ENCODE data around the gene PLCB4. TPM values are rescaled to one million over a fixed set of nuclear protein-coding genes. Genes with fewer than 3 reads are reported as not detected.

PLCB4 gene
- total RNA-seq, 2 donors from 2014 or later = 15.3 to 24.1 TPM

DNA sequence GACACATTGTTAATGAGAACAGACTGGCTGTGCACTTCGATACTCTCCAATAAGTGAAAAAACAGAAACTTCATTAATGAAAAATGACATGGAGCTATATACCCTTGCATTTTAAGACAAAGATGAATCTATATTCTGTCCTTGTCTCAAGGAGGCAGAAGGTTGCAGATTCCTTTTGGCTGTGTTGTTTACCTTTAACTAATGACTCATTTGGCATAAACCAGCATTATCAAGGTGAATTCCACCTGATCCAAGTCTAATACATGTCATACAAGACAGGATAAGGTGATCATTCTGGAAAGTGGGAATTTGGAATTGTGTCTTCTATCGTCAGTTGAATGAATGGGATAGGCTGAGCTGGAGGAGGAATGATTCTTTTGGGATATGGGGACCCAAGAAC lies 192.9 kb downstream of the PLCB4 start:
- DNase-seq (ENCODE audit: low spot score) = no peak
- Histone ChIP-seq H3K4me3 (no peak overlapping the region), H3K27me3 (replicated peaks; ENCODE audit: insufficient read depth) (no peaks in the 10 kb centered on the region), H3K9me3 (no peaks in the 10 kb centered on the region), H3K36me3 (no peaks in the 10 kb centered on the region), H3K27ac (no peak overlapping the region), H3K4me1 (ENCODE audit: control insufficient read depth in 1 of 2, low read depth in 2 of 2) (peaks cover 6 to 9% of the 10 kb centered on the region in 2 donors)
- ATAC-seq (ENCODE audit: insufficient number of reproducible peaks, low FRiP score, low read depth) = no peak
- TF ChIP-seq, protein P1, sequence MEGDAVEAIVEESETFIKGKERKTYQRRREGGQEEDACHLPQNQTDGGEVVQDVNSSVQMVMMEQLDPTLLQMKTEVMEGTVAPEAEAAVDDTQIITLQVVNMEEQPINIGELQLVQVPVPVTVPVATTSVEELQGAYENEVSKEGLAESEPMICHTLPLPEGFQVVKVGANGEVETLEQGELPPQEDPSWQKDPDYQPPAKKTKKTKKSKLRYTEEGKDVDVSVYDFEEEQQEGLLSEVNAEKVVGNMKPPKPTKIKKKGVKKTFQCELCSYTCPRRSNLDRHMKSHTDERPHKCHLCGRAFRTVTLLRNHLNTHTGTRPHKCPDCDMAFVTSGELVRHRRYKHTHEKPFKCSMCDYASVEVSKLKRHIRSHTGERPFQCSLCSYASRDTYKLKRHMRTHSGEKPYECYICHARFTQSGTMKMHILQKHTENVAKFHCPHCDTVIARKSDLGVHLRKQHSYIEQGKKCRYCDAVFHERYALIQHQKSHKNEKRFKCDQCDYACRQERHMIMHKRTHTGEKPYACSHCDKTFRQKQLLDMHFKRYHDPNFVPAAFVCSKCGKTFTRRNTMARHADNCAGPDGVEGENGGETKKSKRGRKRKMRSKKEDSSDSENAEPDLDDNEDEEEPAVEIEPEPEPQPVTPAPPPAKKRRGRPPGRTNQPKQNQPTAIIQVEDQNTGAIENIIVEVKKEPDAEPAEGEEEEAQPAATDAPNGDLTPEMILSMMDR (IDR thresholded peaks at IDR 0.05) = no peak

DNA sequence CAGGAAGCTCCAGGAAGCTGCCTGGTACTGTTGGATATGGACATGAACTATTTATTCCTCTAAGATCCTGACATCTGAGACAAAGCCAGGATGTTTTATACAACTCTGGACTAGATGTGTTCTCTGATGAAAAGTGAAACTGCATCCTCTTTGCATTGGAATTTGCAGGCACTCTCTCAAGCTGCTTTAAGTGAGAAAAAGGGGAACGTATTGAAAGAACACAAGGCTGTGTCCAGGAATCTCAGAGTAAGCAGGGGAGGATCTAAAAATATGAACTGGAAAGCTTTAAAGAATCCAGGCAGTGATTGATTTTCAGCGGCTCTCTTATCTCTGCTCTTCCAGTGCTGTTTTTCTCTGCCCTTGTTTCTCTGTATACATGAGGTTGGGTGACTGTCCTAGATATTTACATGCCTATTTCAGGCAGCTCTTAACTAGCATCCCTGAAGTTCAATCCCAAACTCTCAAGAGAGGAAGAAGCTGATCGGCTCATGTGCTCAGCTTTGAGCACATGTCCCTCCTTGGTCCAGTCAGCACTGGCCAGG lies 193.8 kb downstream of the PLCB4 start:
- H3K27ac ChIP-seq = no peak overlapping the region
- no peak overlapping the region for H3K4me3 ChIP-seq
- TF ChIP-seq, protein P1 (IDR thresholded peaks at IDR 0.05) = no peak
- H3K36me3 ChIP-seq = no peaks in the 10 kb centered on the region
- H3K27me3 ChIP-seq (replicated peaks; ENCODE audit: insufficient read depth) = no peaks in the 10 kb centered on the region
- H3K9me3 ChIP-seq = no peaks in the 10 kb centered on the region
- ATAC-seq (ENCODE audit: insufficient number of reproducible peaks, low FRiP score, low read depth) (no peak), DNase-seq (ENCODE audit: low spot score) (no peak)
- H3K4me1 ChIP-seq (ENCODE audit: control insufficient read depth in 1 of 2, low read depth in 2 of 2) = peaks cover 6 to 9% of the 10 kb centered on the region in 2 donors

DNA sequence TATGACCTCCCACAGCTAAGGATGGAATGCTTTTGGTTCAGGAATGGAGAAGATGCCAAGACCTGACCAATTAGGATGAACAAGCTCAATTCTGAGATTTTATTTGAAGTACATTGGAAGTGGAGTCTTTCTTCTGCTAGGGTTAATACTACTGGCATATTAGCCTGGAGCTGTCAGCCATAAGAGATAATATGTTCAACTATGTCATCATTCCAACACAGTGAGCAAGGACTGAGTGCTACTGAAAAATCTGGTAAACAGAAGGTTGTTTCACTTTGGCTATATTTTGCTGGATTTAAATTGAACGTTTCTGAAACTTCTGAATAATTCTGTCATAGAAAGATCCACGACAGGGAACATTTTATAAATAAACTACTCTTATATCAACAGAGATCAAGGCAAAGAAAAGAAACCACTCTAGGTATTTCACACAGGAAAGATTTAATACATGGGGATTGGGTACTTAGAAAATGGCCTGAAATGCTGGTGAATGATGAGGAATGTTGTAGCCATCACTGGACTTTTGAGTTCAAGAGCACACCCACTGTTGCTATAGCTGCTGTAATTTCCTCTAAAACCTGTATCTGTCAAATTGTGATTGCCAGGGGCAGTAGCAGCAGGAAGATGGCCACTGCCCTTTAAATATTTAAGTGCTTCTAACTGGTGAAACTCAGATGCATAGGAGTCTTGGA lies 200.5 kb downstream of the PLCB4 start:
- Histone ChIP-seq H3K27me3 (replicated peaks; ENCODE audit: insufficient read depth) (no peaks in the 10 kb centered on the region), H3K4me3 (no peak overlapping the region), H3K4me1 (ENCODE audit: control insufficient read depth in 1 of 2, low read depth in 2 of 2) (peaks cover 3 to 8% of the 10 kb centered on the region in 2 donors), H3K27ac (no peak overlapping the region), H3K9me3 (no peaks in the 10 kb centered on the region), H3K36me3 (no peaks in the 10 kb centered on the region)
- DNase-seq (ENCODE audit: low spot score) (no peak), ATAC-seq (ENCODE audit: insufficient number of reproducible peaks, low FRiP score, low read depth) (no peak)
- TF ChIP-seq, protein P1 (IDR thresholded peaks at IDR 0.05) = no peak

DNA sequence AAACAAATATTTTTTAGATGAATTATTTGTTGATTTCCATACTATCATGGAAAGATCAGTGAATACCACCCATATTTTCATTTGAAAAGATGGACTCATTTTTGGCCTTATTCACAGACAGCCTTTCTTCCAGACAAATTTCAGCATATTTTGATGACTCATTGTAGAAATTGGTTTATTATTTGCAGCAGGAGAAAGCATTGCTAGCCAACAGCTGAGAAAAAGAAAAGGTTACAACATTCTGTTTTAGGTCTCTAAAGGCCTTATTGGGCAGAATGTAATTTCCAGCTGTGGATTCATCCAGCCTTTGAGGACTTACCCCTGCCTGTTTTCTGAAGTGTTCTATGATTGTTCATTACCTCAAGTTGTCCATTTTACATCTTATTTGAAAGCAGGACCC lies 201.9 kb downstream of the PLCB4 start:
- H3K4me3 ChIP-seq = no peak overlapping the region
- DNase-seq (ENCODE audit: low spot score) (no peak), ATAC-seq (ENCODE audit: insufficient number of reproducible peaks, low FRiP score, low read depth) (no peak)
- H3K36me3 ChIP-seq = no peaks in the 10 kb centered on the region
- H3K27ac ChIP-seq = no peak overlapping the region
- TF ChIP-seq, protein P1 (IDR thresholded peaks at IDR 0.05) = no peak
- H3K4me1 ChIP-seq (ENCODE audit: control insufficient read depth in 1 of 2, low read depth in 2 of 2) = peaks cover 3 to 8% of the 10 kb centered on the region in 2 donors
- no peaks in the 10 kb centered on the region for H3K27me3 ChIP-seq (replicated peaks; ENCODE audit: insufficient read depth)
- no peaks in the 10 kb centered on the region for H3K9me3 ChIP-seq

DNA sequence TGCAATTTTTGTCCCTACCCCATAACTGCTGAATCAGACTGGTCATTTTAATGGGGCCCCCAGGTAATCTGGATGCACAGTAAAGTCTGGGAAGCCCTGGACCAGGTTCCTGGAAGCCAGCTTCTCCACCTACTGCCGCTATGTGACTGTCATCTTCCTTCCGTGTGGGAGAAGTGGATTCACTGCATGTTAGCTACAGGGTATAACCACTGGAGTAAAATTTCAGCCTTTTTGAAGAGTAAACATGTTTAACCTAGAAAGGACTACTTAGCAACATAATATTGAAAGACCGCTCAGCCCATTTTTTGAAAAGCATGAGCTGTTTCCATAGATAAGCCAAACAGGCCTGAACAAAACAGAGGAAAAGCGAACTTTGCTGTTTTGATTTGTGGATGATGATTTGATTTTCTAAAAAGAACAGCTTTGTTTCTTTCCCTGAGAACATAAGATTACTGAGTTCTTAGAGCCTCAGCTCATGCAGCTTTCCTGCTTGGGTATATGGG lies 208.1 kb downstream of the PLCB4 start:
- H3K4me3 ChIP-seq = no peak overlapping the region
- no peaks in the 10 kb centered on the region for H3K36me3 ChIP-seq
- H3K27ac ChIP-seq = no peak overlapping the region
- no peak for DNase-seq (ENCODE audit: low spot score)
- no peaks in the 10 kb centered on the region for H3K9me3 ChIP-seq
- no peak for ATAC-seq (ENCODE audit: insufficient number of reproducible peaks, low FRiP score, low read depth)
- TF ChIP-seq, protein P1 (IDR thresholded peaks at IDR 0.05) = no peak
- H3K27me3 ChIP-seq (replicated peaks; ENCODE audit: insufficient read depth) = no peaks in the 10 kb centered on the region
- no peaks in the 10 kb centered on the region for H3K4me1 ChIP-seq (ENCODE audit: control insufficient read depth in 1 of 2, low read depth in 2 of 2)

All from thoracic aorta (tissue), 2 donors.